GM18867 (cell line): Measurements from ENCODE around the gene MATN4.
A peak's percentile ranks its signal among the peaks of the same experiment; 100 is the strongest.

Experiments used
- ATAC-seq: cut with Tn5 transposase; IDR thresholded peaks from one replicate; pipeline ENCODE4 v1.9.1; 2021; ENCODE audit warnings: mild to moderate bottlenecking, moderate library complexity; ENCODE audit not compliant: unreplicated experiment

MATN4 gene

DNA sequence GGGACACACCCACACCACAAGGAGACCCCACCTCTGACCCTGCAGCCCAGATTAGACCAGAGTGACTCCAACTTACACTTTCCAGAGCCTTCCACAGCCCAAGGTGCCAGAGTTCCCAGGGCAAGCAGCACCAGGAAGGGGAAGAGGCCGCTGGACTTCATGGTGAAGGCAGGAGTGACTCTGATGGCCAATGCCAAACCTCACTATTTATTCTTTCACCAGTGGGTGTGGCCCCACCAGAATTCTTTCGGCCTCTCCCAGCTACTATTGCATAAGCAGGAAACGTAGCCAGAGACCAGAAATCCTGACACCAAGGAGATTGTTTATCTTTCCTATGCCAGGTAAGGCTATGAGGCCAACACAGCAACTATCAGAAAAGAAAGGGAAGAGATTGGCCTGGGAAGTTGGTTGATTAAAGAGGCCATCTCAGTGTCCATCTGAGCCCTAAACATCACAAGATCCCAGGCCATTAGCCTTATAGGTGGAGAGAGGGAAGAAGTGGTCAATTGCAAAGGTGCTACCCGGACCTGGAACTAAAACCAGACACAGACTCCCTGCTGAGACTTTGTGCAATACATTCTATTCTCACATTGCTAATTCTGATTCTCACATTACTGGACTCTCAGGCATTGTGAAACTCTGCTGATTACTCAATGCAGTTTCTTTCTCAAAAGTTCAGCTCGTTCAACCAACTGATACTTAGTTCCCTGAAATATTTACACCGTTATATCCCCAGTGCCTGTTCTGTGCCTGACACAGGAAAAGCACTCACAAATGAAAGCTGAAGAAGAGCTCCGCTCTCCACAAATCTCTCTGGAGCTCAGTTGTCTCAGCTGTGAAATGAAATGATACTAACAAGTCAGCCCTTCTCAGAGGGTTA is 53.5 kb downstream of the MATN4 start, which contains the start of gene SLPI:
Gene SLPI, minus strand, starts transcription at position 182 of the 880 bp plus-strand sequence. Its CDS starts 21 bp downstream, at position 161.
- peak; percentile 66 for ATAC-seq

- no peak for ATAC-seq
These were observed 54.8 kb downstream of the MATN4 start for GRCh38 chr20:45253261-45253660.

DNA sequence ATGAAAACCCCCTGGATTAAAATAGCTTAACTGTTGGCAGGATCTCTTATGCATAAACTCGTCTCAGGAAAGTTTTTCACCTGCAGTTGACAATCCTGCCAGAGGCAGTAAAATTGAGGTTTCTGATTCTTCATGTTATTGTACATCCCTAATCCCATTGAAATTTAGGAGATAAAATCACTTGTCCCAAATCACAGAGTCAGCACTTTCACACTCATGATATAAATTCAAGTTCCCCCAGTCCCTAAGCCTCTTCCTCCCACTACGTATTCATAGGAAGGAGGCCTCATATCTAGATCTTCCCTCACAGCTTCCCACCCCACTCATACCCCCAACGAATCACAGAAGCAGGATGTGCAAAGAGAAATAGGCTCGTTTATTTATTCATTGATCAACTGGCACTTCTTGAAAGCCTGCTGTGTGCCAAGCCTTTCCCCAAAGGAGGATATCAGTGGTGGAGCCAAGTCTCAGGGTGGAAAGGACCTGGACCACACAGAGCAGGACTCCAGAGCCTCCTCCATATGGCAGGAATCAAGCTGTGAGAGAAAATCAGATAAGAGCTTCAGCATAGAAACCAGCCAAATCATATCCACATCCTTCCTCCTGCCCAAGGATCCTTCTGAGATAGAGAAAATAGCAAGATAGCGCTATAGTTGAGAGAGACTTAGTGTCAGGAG is 56.1 kb downstream of the MATN4 start:
- ATAC-seq, result no peak

DNA sequence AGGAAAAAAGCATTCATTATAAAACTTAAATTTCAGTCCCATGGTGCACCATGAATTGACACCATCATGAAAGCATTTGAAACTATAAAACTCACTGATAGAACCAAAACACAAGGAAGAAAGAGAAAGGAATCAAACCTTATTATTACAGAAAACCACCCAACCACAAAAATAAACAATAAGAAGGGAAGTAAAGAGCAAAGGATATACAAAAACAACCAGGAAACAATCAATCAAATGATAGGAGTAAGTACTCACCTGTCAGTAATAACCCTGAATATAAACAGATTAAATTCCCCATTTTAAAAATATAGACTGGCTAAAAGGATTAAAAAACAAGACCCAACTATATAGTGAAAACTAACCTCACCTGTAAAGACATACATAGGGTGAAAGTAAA is 59.5 kb downstream of the MATN4 start:
- ATAC-seq, result no peak

DNA sequence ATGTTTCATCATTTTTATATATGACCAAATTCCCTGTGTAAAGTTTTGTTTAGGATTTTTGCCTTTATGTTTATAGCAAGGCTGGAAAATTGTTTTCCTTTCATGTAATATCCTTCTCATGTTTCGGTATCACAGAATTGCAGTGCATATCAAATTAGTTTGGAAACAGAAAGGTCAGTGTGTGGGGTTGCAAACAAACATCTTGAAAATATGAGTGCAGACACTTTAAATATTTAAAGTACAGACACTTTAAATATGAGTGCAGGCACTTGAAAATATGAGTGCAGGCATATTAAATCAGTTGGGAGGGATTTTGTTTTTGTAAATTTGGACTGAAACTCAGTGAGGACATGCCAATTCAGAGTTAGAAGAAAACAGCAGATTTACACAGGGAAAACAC is 60.2 kb downstream of the MATN4 start:
- no peak for ATAC-seq

DNA sequence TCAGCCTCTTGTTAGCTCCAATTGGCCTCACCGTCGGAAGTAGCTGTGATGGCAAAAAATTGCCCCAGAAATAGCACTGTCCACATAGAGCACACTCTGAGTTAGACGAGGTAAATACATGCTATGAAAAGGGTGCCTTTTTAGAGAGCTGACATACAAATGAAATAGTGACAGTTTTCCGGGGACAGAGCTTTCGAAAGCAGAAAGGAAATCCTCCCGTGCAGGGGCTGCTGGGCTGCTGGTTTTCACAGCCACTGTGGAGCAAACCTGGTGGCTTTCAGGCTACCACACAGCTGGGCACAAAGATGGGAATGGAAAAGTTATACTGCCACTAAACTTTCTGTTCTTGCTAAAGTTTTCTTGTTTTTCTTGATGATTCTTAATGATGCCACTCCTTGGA is 62.0 kb downstream of the MATN4 start:
- ATAC-seq, result no peak
